ENCODE results near the gene C1orf94.

DNA sequence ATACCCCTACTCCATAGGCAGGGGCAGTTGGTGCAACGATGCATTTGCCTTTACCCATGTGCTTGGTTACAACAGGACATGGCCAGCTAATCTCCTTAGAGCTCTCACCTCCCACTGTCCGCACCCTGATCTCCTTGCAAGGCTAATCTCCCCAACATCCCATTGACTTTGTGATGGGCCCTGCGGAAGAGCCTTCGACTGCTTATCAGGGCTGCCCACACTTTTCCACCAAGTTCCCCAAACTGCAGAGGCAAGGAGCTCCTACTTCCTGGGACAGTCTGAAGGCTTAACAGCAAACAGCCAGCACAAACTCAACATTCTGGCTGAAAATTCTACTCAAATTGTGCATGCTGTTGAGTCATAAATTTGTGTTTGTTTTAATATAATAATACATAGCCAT is 36.0 kb downstream of the C1orf94 start:
- TF ChIP-seq CTCF (IDR thresholded peaks at IDR 0.05; ENCODE audit: borderline replicate concordance, extremely low read depth, low read length, poor library complexity, severe bottlenecking) (no peak), EZH2 (IDR thresholded peaks at IDR 0.05; ENCODE audit: borderline replicate concordance, low read depth, low read length, severe bottlenecking) (no peak)
